Effector CD4-positive, alpha-beta T cell (primary cell): ENCODE results near the gene VPS37C.
"Not testable (repeated sequence)": the region's sequence is repeated elsewhere in the genome, so short reads cannot be mapped to it uniquely, and the experiment has no call there.

Source experiments
- DNase-seq: peaks from one replicate; pipeline ENCODE4 v3.0.0-alpha.2; 2020

The VPS37C gene

GRCh38 chr11:61115498-61116224 lies 45.6 kb downstream of the VPS37C start:
- no peak for DNase-seq

DNA sequence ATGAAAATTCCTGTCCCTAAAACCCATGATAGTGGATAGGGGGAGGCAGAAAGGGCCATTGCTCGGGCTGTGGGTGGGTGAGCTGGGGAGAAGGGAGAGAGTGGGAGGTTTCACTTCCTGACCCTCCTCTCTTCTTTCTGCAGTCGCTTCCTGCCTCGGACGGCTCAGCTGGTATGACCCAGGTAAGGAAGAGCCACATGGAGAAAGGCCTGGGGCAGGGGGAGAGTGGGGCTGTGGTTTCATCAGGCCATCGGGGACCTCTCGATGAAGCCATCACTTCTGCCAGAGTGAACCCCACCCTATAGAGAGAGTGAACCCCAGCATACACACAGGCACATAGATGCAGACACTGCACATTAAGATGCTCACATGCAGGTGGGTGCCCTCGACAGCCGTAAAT lies 46.3 kb downstream of the VPS37C start:
- no peak for DNase-seq

DNA sequence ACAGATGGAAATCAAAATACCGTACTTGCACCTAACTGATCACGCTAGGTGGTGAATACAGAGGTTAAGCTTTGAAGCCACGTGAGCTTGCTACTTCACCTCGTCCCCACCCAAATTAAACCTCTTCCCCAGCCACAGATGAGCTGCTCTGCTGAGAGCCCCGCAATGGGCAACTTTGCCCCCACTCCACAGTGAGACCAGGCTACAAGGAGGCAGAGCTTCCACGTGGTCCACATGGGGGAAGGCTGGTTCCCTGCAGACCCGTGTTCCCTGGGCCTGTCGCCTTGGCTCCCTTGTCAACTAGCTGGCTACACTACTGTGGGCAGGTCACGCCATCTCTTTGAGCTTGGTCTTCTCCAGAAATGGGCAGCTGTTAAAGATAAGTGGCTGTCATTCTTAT lies 48.0 kb downstream of the VPS37C start:
- DNase-seq = no peak

DNA sequence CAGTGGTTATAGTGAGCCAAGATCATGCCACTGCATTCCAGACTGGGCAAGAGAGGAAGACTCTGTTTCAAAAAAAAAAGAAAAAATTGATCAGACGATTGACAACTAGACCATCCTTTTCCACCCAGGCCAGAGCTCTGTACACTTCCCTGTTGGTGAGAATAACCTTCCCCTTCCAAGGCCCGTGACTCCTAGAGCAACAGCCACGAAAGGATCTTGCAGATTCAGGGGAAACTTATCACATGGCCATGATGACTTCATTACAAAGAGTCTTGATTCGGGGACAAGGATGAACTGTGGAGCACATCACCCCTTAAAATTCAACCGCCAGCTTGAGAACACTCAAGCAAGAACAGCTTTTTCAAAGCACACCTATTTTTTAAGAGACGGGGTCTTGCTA lies 48.7 kb downstream of the VPS37C start:
- no peak for DNase-seq

- DNase-seq = peak; percentile 53
Measured at GRCh38 chr11:61111786-61112517, 49.3 kb downstream of the VPS37C start.

DNA sequence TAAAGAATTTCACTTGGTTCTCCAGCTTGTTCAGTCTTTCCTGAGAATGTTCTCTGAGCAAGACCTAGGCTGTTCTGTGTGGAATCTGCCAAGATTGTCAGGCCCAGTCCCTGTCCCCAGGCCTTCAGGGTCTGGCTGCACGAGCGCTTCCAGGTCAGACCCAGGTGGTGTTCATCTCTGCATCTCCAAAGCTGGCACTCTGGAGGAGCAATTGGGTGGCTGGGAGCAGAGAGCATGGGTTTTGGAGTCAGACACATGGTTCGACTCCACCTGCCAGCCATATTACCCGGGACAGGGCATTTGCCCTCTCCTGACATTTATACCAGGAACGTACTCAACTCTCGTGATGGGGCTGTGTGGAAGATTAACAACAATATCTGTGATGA lies 50.2 kb downstream of the VPS37C start:
- no peak for DNase-seq

- DNase-seq = no peak
Measured at GRCh38 chr11:61110255-61111049, 50.8 kb downstream of the VPS37C start.

DNA sequence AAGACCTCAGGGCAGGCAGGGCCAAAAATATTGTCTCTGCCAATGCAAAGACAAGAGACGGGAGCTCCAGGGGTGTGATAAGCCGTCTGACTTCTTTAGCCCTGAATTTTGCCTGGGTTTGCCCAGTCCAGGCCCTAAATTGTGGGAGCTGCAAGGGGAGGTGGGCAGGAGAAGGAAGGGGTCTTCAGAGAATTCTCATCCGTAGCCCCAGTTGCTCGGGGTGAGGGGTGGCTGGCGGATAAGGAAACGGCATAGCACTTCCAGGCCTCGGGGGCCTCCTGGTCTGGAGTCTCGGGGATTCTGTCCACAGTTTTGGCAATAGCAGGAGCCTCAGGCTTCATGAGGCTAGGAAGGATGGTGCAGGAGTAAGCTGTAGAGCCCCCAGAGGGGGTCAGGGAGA lies 51.6 kb downstream of the VPS37C start:
- no peak for DNase-seq

GRCh38 chr11:61108847-61109585 lies 52.2 kb downstream of the VPS37C start:
- no peak for DNase-seq

DNA sequence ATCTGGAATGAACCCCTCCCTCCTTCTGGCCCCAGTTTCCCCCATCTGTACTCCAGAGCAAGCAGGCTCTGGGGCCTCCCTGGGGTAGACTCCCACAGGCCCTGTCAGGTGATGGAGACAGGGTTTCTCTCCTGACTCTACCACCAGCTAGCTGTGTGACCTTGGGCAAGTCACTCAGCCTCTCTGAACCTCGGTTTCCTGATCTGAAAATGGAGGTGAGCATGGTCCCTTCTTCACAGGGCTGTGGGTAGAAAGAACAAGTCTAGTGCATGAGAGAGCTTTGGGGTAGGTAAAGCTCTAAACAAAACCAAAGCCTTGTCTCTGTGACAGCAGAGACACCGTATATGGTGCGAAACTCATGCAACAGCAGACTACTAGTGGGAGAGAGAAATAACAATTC lies 53.3 kb downstream of the VPS37C start:
- DNase-seq = no peak

DNA sequence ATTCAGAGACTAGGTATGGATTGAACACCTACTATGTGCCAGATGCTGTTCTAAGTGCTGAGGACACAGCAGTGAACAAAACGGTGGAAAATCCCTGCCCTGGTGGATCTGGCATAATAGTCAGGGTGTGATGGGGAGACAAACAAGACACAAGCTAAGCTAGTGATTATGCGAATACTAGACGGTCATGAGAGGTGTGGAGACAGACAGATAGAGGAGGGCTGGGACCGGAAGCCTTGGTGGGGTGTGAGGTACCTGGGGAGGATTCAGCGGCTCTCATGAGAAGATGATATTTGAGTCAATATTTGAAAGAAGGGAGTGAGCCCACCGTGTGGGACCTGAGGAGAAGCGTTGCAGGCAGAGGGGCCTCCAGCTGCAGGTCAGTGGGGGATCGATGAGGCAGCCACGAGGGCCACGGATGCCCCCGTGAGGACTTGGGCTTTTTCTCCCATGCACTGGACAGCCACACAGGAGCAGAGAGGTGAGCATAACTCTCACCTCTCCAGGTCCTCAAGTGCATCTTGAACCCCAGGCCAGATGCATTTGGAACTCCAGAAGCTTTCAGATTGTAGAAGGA lies 54.2 kb downstream of the VPS37C start:
- no peak for DNase-seq

GRCh38 chr11:61106296-61106695 lies 54.9 kb downstream of the VPS37C start:
- DNase-seq = no peak

GRCh38 chr11:61104963-61105362 lies 56.3 kb downstream of the VPS37C start:
- no peak for DNase-seq

- no peak for DNase-seq
Measured at GRCh38 chr11:61103851-61104423, 57.3 kb downstream of the VPS37C start.

DNA sequence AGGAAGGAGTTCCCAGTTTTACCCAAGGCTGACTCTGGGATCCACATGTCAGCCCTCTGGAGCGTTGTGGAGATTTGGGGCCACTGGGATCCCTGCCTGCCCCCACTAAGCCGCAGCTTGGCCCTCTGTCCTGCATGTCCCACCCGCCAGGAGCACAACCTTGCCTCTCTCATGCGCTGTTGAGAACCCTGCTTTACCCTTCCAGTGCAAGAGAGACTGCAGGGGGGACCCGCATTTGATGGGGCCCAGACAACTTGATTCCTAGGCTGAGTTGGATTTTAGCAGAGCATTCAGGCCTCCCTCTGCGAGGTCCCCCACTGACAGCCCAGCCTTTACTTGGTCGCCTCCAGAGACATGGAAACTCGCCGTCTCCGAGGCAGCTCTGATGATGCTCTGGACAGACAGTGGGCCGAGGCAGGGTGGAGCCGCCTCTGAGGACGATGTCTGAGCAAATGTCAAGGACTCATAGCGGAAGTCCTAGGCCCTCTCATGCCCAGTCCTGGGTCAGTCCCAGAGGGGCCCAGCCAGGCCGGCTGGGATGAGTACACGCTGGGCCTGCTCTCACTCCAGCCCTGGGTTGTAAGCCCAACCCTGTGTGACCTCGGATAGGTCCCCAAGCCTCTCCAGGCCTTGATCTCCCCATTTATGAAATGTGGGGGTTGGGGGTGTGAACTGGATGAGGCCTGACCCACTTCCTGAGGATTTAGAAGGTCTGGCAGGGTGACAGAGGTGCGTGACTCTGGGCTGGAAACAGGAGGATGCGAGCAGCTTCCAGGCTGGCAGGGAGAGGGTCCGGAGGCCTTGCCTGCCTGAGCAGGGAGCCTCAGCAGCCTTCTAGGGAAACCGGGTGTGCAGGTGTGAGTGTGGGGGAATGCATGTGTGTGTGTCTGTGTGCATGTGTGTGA lies 58.3 kb downstream of the VPS37C start:
- DNase-seq = no peak

DNA sequence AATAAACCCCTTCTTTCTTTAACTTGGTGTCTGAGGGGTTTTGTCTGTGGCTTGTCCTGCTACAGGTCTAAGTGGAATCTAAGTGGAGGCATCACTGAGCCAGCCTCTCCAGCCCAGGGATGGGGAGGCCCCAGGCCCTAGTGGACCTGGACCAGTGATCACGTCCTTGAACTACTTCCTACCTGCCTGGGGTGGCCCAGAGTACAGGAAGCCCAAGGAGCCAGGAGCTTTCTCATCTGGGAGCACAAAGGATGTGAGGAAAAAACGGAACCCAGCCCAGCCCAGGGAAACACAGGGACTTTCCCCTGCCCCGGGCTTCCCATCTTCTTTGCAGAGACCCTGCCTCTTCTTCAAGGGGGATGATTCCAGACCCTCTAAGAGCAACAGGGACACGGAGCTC lies 62.4 kb downstream of the VPS37C start:
- no peak for DNase-seq

DNA sequence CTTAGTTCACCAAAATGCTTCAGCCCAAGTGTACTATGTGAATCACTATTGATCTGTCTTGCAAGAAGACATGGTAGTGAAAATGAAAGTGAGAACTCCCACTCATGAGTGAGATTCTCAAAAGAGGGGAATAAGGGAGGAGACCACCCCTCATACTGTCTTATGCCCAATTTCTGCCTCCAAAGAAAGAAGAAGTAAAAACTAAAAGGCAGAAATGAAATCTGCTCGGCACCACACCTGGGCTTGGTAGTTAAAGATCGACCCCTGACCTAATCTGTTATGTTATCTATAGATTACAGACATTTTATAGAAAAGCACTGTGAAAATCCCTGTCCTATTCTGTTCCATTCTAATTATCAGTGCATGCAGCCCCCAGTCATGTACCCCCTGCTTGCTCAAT lies 63.0 kb downstream of the VPS37C start:
- DNase-seq = not testable (repeated sequence)

- no peak for DNase-seq
Measured at GRCh38 chr11:61095021-61095420, 66.2 kb downstream of the VPS37C start.

DNA sequence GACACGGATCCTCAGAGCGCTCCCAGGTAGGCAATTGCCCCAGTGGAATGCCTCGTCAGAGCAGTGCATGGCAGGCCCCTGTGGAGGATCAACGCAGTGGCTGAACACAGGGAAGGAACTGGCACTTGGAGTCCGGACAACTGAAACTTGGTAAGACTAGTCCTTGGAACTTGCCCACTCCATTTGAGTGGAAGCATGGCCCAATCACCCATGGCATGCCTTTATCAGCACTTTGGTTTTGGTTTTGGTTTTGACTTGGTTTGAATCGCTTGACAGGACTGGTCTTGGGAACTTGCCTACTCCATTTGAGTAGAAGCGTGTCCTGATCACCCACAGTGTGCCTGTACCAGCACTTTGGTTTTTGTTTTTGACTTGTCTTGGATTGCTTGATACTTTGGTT lies 67.1 kb downstream of the VPS37C start:
- DNase-seq = not testable (repeated sequence)

- no peak for DNase-seq
Measured at GRCh38 chr11:61092908-61093763, 68.1 kb downstream of the VPS37C start.
